OCI-LY7 (cell line): ENCODE results near the gene TRAM2. TPM values are rescaled to one million over a fixed set of nuclear protein-coding genes. Genes with fewer than 3 reads are reported as not detected.

Experiments
- BruUV-seq: library from RNA; stranded (reverse); fragments of 400-500 nt; replicated peaks from 2 replicates; lab custom pipeline; 2021; lab: Mats Ljungman, UMichigan
- CTCF ChIA-PET: fragments of 300-600 bp; sonication (Branson Sonifier 250); formaldehyde crosslinking; loops from one replicate; lab custom pipeline; 2022; ENCODE audit warnings: antibody characterized with exemption; ENCODE audit not compliant: unreplicated experiment; lab: Charles Lee
- POLR2A ChIA-PET: fragments of 300-600 bp; sonication (Branson Sonifier 250); formaldehyde crosslinking; loops from one replicate; lab custom pipeline; 2022; ENCODE audit warnings: antibody characterized with exemption; lab: Charles Lee
- DNase-seq: peaks from one replicate; pipeline ENCODE4 v3.0.0-alpha.2; 2015; ENCODE audit warnings: low spot score
- H2AFZ ChIP-seq: fragments of 200-600 bp; sonication (generic), shearing (Covaris generic); 2 replicates; pipeline ENCODE4 v1.6.1; 2014; ENCODE audit warnings: mild to moderate bottlenecking, antibody characterized with exemption, low read length, moderate library complexity
- H3K27ac ChIP-seq: fragments of 200-600 bp; sonication (generic); 2 replicates; pipeline ENCODE4 v1.5.1; 2014; ENCODE audit warnings: mixed run types, low read depth, mild to moderate bottlenecking, moderate library complexity, low read length, inconsistent platforms; ENCODE audit not compliant: poor library complexity, severe bottlenecking
- H3K36me3 ChIP-seq: fragments of 200-600 bp; sonication (generic); 2 replicates; pipeline ENCODE4 v1.6.1; 2014; ENCODE audit warnings: mild to moderate bottlenecking, antibody characterized with exemption, low read length, moderate library complexity, mixed read lengths; ENCODE audit not compliant: insufficient read depth
- H3K4me1 ChIP-seq: fragments of 200-600 bp; sonication (generic); 2 replicates; pipeline ENCODE4 v1.5.1; 2014; ENCODE audit warnings: mild to moderate bottlenecking, low read length; ENCODE audit not compliant: insufficient read depth, poor library complexity, severe bottlenecking
- H3K4me2 ChIP-seq: fragments of 200-600 bp; sonication (generic); 2 replicates; pipeline ENCODE4 v1.6.1; 2014; ENCODE audit warnings: mild to moderate bottlenecking, low read length
- H3K4me3 ChIP-seq: fragments of 200-600 bp; sonication (generic); 2 replicates; pipeline ENCODE4 v1.5.1; 2014; ENCODE audit warnings: mild to moderate bottlenecking, low read depth, low read length; ENCODE audit not compliant: poor library complexity, severe bottlenecking
- H3K79me2 ChIP-seq: fragments of 200-600 bp; sonication (generic); 2 replicates; pipeline ENCODE4 v1.6.1; 2016; ENCODE audit warnings: low read depth, mild to moderate bottlenecking, low read length, moderate library complexity, mixed read lengths; ENCODE audit not compliant: insufficient read depth
- H3K9me2 ChIP-seq: fragments of 200-600 bp; sonication (generic); 2 replicates; pipeline ENCODE4 v1.6.1; 2016; ENCODE audit warnings: mild to moderate bottlenecking, low read length, mixed read lengths; ENCODE audit not compliant: insufficient read depth
- H3K9me3 ChIP-seq: fragments of 200-600 bp; sonication (generic); 2 replicates; pipeline ENCODE4 v1.6.1; 2014; ENCODE audit warnings: mild to moderate bottlenecking, mixed run types, low read length, mixed read lengths
- H4K20me1 ChIP-seq: fragments of 200-600 bp; sonication (generic); 2 replicates; pipeline ENCODE4 v1.6.1; 2014; ENCODE audit warnings: mild to moderate bottlenecking, antibody characterized with exemption, low read length, moderate library complexity, mixed read lengths; ENCODE audit not compliant: insufficient read depth
- CTCF ChIP-seq: fragments of 200-600 bp; sonication (generic); conservative IDR thresholded peaks from 2 replicates; pipeline ENCODE4 v1.5.1; 2014; ENCODE audit warnings: mild to moderate bottlenecking, antibody characterized with exemption, low read length, moderate library complexity, mixed read lengths
- EZH2phosphoT487 ChIP-seq: fragments of 200-600 bp; sonication (generic); IDR thresholded peaks from 2 replicates; pipeline ENCODE4 v1.6.1; 2018; ENCODE audit warnings: low read depth, borderline replicate concordance, mild to moderate bottlenecking, mixed run types, antibody characterized with exemption, low read length, moderate library complexity, mixed read lengths
- intact Hi-C: fragments of 100-400 bp; cut with micrococcal nuclease; formaldehyde crosslinking; loops from one replicate; pipeline ENCODE4 v1.10.0; 2022; ENCODE audit not compliant: unreplicated experiment
- total RNA-seq, 2 experiments: library from RNA; depleted of rRNA in 1 of 2; stranded (reverse); fragments of >200 nt in 1 of 2; shearing (Covaris generic) in 1 of 2; gene quantifications; 2 replicates each; pipeline ENCODE4 v1.2.3, GENCODE V29; 2014 to 2022

TRAM2 gene
- total RNA-seq, 2 experiments from 2014 or later, result 19.3 to 38.2 TPM

- Histone ChIP-seq H3K9me2 (no peaks in the 10 kb centered on the region), H3K27ac (no peak overlapping the region), H2AFZ (no peak overlapping the region), H3K79me2 (peaks cover 85% of the 10 kb centered on the region; the same call in 1 of the 2 replicates), H4K20me1 (no peaks in the 10 kb centered on the region; the same call in 1 of the 2 replicates), H3K36me3 (peaks cover 28% of the 10 kb centered on the region), H3K9me3 (no peaks in the 10 kb centered on the region), H3K4me1 (peaks cover 40% of the 10 kb centered on the region), H3K4me3 (no peak overlapping the region), H3K4me2 (peak overlapping the region; percentile 4)
- POLR2A ChIA-PET, result interaction anchor here (0.6 to 1.5 kb wide), 8 partner anchors 9 to 104 kb away, joined by 3 to 4 read pairs (median 3); no protein-coding TSS in a partner anchor
- BruUV-seq, result no TSS peak
- TF ChIP-seq EZH2phosphoT487 (no peak), CTCF (no peak)
- intact Hi-C loops, result no loop called here
- CTCF ChIA-PET, result no interaction called here
- DNase-seq, result no peak
Measured at GRCh38 chr6:52557389-52558265, 19.2 kb downstream of the TRAM2 start.

DNA sequence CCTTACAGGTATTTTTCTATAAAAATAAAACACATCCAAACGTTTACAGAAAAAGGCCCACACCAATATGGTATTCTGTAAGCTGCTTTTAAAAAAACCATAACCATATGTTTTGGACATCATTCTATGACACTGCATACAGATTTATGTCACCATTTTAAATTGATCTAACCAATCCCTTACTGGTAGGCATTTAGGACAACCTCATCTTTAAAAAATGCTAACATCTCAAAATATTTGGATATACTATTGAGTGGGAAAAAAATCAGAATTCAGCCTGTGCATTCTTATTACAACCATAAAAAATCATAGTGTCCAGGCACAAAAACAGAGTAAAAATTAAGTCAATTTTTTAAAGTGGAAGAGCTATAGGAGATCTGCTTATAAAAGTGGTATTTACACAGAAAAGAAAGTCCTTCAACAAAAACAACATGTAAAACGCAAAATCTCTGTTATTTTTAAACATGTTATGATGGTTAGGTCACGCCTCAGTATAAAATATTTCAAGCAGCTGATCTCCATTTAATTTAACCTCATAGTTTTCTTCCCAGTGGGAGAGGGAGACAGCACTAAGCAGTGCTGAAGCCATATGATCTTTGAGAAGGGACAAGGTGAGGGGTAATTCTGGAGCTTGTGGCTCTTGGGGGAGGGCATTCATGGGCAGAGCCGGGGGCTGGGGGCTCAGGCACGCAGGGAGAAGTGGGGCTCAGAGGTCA is 21.2 kb downstream of the TRAM2 start:
- BruUV-seq, result no TSS peak
- no peak for TF ChIP-seq CTCF
- DNase-seq, result no peak
- H3K4me2 ChIP-seq, result no peak overlapping the region
- no peaks in the 10 kb centered on the region for H3K9me2 ChIP-seq
- no peak overlapping the region for H3K27ac ChIP-seq
- POLR2A ChIA-PET, result interaction anchor here (0.9 to 1.3 kb wide), 3 partner anchors 10 to 41 kb away, joined by 4 to 6 read pairs (median 5); no protein-coding TSS in a partner anchor
- intact Hi-C loops, result no loop called here
- CTCF ChIA-PET, result interaction anchor here (0.7 kb wide), 1 partner anchor 11 kb away, joined by 3 read pairs; no protein-coding TSS in a partner anchor
- H3K4me3 ChIP-seq, result no peak overlapping the region
- no peak overlapping the region for H2AFZ ChIP-seq
- H3K79me2 ChIP-seq, result peaks cover 85% of the 10 kb centered on the region; the same call in 1 of the 2 replicates
- H4K20me1 ChIP-seq, result no peaks in the 10 kb centered on the region
- H3K9me3 ChIP-seq, result no peaks in the 10 kb centered on the region
- peaks cover 30% of the 10 kb centered on the region for H3K36me3 ChIP-seq
- peaks cover 58% of the 10 kb centered on the region for H3K4me1 ChIP-seq
